ENCODE measurements around the gene NLRP9.

NLRP9 gene

DNA sequence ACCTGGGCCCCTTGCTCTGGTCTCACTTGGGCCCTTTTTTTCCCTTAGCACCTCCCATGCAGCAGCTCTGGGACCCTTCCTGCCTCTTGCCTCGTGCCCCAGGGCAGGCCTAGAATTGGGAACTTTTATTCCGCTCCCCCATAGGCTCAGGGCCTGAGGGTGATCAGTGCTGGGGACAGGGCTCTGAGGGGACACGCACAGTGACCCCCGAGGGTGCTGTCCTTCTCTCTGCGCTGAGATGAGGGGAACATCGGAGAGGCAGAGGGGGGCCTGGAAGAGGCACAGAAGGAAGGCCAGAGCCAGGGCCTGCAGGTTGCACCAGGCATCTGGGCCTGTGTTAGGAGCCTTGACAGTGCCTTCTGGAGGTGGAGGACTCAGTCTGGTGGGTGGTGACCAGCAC lies 52.4 kb downstream of the NLRP9 start:
- no peaks in the 10 kb centered on the region; the same call in 1 of the 2 replicates for H4K20me1 ChIP-seq (ENCODE audit: low read depth, low read length)
- H3K9ac ChIP-seq (ENCODE audit: low read length) = no peak overlapping the region
- no peak overlapping the region for H3K4me2 ChIP-seq (ENCODE audit: low read depth, low read length, poor library complexity, severe bottlenecking)
- no peaks in the 10 kb centered on the region for H3K9me3 ChIP-seq (ENCODE audit: insufficient read depth, low read length)
- H3K27me3 ChIP-seq (ENCODE audit: low read length) = no peaks in the 10 kb centered on the region
- no peak overlapping the region for H3K4me3 ChIP-seq (ENCODE audit: insufficient read depth, low read length, poor library complexity, severe bottlenecking)
- no peaks in the 10 kb centered on the region for H3K9me2 ChIP-seq (replicated peaks; ENCODE audit: insufficient read depth, low read length)
- H3K27ac ChIP-seq (ENCODE audit: low read depth, low read length) = no peak overlapping the region
- H3K36me3 ChIP-seq (ENCODE audit: low read length) = no peaks in the 10 kb centered on the region
- peaks cover 5% of the 10 kb centered on the region; the same call in 1 of the 2 replicates for H3F3A ChIP-seq (ENCODE audit: insufficient read depth)
- no peak overlapping the region for H2AFZ ChIP-seq (ENCODE audit: low read depth, low read length, severe bottlenecking)
- peaks cover 55% of the 10 kb centered on the region for H3K79me2 ChIP-seq (ENCODE audit: insufficient read depth, low read length)
- no peak for TF ChIP-seq EZH2phosphoT487 (conservative IDR thresholded peaks at IDR 0.05; ENCODE audit: low read length)
- TF ChIP-seq, protein P1, sequence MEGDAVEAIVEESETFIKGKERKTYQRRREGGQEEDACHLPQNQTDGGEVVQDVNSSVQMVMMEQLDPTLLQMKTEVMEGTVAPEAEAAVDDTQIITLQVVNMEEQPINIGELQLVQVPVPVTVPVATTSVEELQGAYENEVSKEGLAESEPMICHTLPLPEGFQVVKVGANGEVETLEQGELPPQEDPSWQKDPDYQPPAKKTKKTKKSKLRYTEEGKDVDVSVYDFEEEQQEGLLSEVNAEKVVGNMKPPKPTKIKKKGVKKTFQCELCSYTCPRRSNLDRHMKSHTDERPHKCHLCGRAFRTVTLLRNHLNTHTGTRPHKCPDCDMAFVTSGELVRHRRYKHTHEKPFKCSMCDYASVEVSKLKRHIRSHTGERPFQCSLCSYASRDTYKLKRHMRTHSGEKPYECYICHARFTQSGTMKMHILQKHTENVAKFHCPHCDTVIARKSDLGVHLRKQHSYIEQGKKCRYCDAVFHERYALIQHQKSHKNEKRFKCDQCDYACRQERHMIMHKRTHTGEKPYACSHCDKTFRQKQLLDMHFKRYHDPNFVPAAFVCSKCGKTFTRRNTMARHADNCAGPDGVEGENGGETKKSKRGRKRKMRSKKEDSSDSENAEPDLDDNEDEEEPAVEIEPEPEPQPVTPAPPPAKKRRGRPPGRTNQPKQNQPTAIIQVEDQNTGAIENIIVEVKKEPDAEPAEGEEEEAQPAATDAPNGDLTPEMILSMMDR (IDR thresholded peaks at IDR 0.05; ENCODE audit: insufficient read depth, low read length, poor library complexity, severe bottlenecking) = no peak

DNA sequence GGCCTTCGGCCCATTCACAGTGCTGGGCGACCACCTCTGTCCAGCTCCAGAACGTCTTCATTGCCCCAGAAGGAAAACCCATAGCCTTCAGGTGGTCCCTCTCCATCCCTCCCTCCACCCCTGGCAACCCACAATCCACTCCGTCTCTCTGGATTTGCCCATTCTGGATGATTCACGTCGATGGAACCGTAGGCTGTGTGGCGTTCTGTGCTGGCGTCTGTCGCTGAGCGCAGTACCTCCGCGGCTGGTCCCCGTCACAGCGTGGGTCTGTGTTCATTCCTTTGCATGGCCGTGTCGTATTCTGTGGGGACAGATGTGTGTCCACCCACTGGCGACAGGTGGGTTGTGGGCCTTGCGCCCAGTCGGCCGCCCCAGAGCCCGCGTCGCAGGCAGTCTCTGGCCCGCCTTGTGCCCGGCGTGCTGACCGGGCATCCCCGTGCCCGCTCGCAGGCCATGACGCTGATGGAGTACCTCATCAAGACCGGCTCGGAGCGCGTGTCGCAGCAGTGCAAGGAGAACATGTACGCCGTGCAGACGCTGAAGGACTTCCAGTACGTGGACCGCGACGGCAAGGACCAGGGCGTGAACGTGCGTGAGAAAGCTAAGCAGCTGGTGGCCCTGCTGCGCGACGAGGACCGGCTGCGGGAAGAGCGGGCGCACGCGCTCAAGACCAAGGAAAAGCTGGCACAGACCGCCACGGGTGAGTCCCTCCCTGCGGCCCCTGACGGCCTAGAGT lies 53.1 kb downstream of the NLRP9 start:
- Histone ChIP-seq H3K27ac (ENCODE audit: low read depth, low read length) (no peak overlapping the region), H2AFZ (ENCODE audit: low read depth, low read length, severe bottlenecking) (no peak overlapping the region), H3K9ac (ENCODE audit: low read length) (no peak overlapping the region), H3F3A (ENCODE audit: insufficient read depth) (peaks cover 5% of the 10 kb centered on the region; the same call in 1 of the 2 replicates), H3K79me2 (ENCODE audit: insufficient read depth, low read length) (peaks cover 61% of the 10 kb centered on the region), H3K4me2 (ENCODE audit: low read depth, low read length, poor library complexity, severe bottlenecking) (no peak overlapping the region), H3K27me3 (ENCODE audit: low read length) (no peaks in the 10 kb centered on the region), H4K20me1 (ENCODE audit: low read depth, low read length) (no peaks in the 10 kb centered on the region; the same call in 1 of the 2 replicates), H3K9me3 (ENCODE audit: insufficient read depth, low read length) (no peaks in the 10 kb centered on the region), H3K36me3 (ENCODE audit: low read length) (no peaks in the 10 kb centered on the region), H3K4me3 (ENCODE audit: insufficient read depth, low read length, poor library complexity, severe bottlenecking) (no peak overlapping the region), H3K9me2 (replicated peaks; ENCODE audit: insufficient read depth, low read length) (no peaks in the 10 kb centered on the region)
- TF ChIP-seq, protein P1 (IDR thresholded peaks at IDR 0.05; ENCODE audit: insufficient read depth, low read length, poor library complexity, severe bottlenecking) = no peak
- no peak for TF ChIP-seq EZH2phosphoT487 (conservative IDR thresholded peaks at IDR 0.05; ENCODE audit: low read length)

DNA sequence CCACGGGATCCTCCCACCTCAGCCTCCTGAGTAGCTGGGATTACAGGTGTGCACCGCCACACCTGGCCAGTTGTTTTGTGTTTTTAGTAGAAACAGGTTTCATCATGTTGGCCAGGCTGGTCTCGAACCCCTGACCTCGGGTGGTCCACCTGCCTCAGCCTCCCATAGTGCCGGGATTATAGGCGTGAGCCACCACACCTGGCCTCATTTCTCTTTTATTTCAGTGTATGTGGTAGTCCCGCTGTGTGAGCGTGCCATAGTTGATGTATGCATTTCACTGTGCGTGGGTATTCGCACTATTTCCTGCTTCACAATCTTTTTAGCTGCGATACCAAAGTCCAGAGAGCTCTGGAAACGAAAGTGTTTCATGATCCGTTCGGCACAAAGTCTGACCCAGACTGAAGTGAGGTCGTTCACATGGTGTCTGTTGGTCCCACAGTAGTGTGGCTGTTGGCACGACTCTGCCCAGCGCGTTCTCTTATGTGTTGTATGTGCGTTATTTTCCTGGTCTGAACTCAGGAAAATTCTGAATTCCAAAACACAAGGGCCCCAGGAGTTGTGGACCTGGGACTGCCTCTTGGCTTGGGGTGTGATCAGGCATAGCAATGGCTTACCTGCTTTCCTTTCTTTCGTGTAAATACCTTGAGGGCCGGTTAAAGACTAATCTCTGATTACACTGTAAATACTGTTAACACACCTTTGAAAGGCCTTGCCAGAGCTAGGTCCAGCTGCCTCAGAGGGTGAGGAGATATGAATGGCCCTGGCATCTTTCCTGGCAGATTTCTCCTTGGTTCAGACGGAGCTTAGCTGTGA lies 54.5 kb downstream of the NLRP9 start:
- Histone ChIP-seq H3F3A (ENCODE audit: insufficient read depth) (peaks cover 7% of the 10 kb centered on the region), H3K27me3 (ENCODE audit: low read length) (no peaks in the 10 kb centered on the region), H3K36me3 (ENCODE audit: low read length) (peaks cover 4% of the 10 kb centered on the region; the same call in 1 of the 2 replicates), H3K9me2 (replicated peaks; ENCODE audit: insufficient read depth, low read length) (no peaks in the 10 kb centered on the region), H2AFZ (ENCODE audit: low read depth, low read length, severe bottlenecking) (no peak overlapping the region), H3K9ac (ENCODE audit: low read length) (no peak overlapping the region), H3K79me2 (ENCODE audit: insufficient read depth, low read length) (peaks cover 76% of the 10 kb centered on the region), H4K20me1 (ENCODE audit: low read depth, low read length) (no peaks in the 10 kb centered on the region; the same call in 1 of the 2 replicates), H3K4me3 (ENCODE audit: insufficient read depth, low read length, poor library complexity, severe bottlenecking) (no peak overlapping the region), H3K27ac (ENCODE audit: low read depth, low read length) (no peak overlapping the region), H3K9me3 (ENCODE audit: insufficient read depth, low read length) (no peaks in the 10 kb centered on the region), H3K4me2 (ENCODE audit: low read depth, low read length, poor library complexity, severe bottlenecking) (no peak overlapping the region)
- no peak for TF ChIP-seq EZH2phosphoT487 (conservative IDR thresholded peaks at IDR 0.05; ENCODE audit: low read length)
- TF ChIP-seq, protein P1 (IDR thresholded peaks at IDR 0.05; ENCODE audit: insufficient read depth, low read length, poor library complexity, severe bottlenecking) = no peak
